8988T (cell line): Measurements from ENCODE around the gene TTC3.

Source experiments
- DNase-seq: peaks from one replicate; pipeline ENCODE4 v3.0.0; 2011

The TTC3 gene

GRCh38 chr21:37226041-37226920, 153.2 kb downstream of the TTC3 start:
- DNase-seq: no peak

- DNase-seq: no peak
These were observed 154.3 kb downstream of the TTC3 start for GRCh38 chr21:37227071-37228002.

GRCh38 chr21:37228003-37228400, 154.9 kb downstream of the TTC3 start:
- DNase-seq: no peak

GRCh38 chr21:37230632-37231248, 157.7 kb downstream of the TTC3 start:
- no peak for DNase-seq

- DNase-seq: no peak
These were observed 158.2 kb downstream of the TTC3 start for GRCh38 chr21:37231249-37231645.

- DNase-seq: no peak
These were observed 158.6 kb downstream of the TTC3 start for GRCh38 chr21:37231671-37232070.

- DNase-seq: no peak
These were observed 159.4 kb downstream of the TTC3 start for GRCh38 chr21:37232274-37233018.

GRCh38 chr21:37233551-37234146, 160.6 kb downstream of the TTC3 start:
- no peak for DNase-seq

GRCh38 chr21:37237346-37237745, 164.3 kb downstream of the TTC3 start:
- no peak for DNase-seq

- no peak for DNase-seq
These were observed 164.7 kb downstream of the TTC3 start for GRCh38 chr21:37237764-37238163.

- no peak for DNase-seq
These were observed 167.9 kb downstream of the TTC3 start for GRCh38 chr21:37240978-37241377.

GRCh38 chr21:37241426-37241825, 168.4 kb downstream of the TTC3 start:
- no peak for DNase-seq

GRCh38 chr21:37243961-37244360, 170.9 kb downstream of the TTC3 start:
- no peak for DNase-seq

- DNase-seq: no peak
These were observed 171.5 kb downstream of the TTC3 start for GRCh38 chr21:37244501-37245095.

- DNase-seq: no peak
These were observed 172.1 kb downstream of the TTC3 start for GRCh38 chr21:37245151-37245550.

GRCh38 chr21:37248298-37248697, 175.2 kb downstream of the TTC3 start:
- DNase-seq: no peak

GRCh38 chr21:37249112-37249904, 176.3 kb downstream of the TTC3 start:
- DNase-seq: no peak

- DNase-seq: no peak
These were observed 178.2 kb downstream of the TTC3 start for GRCh38 chr21:37251294-37251634.
